Type B pancreatic cell (in vitro differentiated cells): ENCODE measurements around the gene ST6GALNAC3. TPM values are rescaled to one million over a fixed set of nuclear protein-coding genes. Genes with fewer than 3 reads are reported as not detected.

Source experiments
- DNase-seq: peaks from one replicate; pipeline ENCODE4 v3.0.0; 2021; ENCODE audit warnings: mixed read lengths; ENCODE audit not compliant: unreplicated experiment; ENCODE audit errors: extremely low spot score
- H3K27ac Mint-ChIP-seq: 2 replicates; pipeline ENCODE4 v1.8.0; 2021; ENCODE audit warnings: mild to moderate bottlenecking, mixed read lengths
- H3K27me3 Mint-ChIP-seq: 2 replicates; pipeline ENCODE4 v1.8.0; 2021; ENCODE audit warnings: mixed read lengths
- H3K36me3 Mint-ChIP-seq: 2 replicates; pipeline ENCODE4 v1.8.0; 2021; ENCODE audit warnings: mixed read lengths
- H3K4me1 Mint-ChIP-seq: one replicate; pipeline ENCODE4 v1.8.0; 2021; ENCODE audit warnings: mixed read lengths; ENCODE audit not compliant: unreplicated experiment
- H3K4me3 Mint-ChIP-seq: 2 replicates; pipeline ENCODE4 v1.8.0; 2021; ENCODE audit warnings: mild to moderate bottlenecking, mixed read lengths
- H3K9me3 Mint-ChIP-seq: 2 replicates; pipeline ENCODE4 v1.8.0; 2021; ENCODE audit warnings: mixed read lengths
- CTCF ChIP-seq: fragments of 200-600 bp; sonication (generic); conservative IDR thresholded peaks from 2 replicates; pipeline ENCODE4 v1.5.0; 2021; ENCODE audit warnings: antibody characterized with exemption, mild to moderate bottlenecking
- total RNA-seq: library from RNA; stranded (reverse); gene quantifications from 2 replicates; pipeline ENCODE4 v1.2.1, GENCODE V29; 2021; ENCODE audit warnings: low replicate concordance

The ST6GALNAC3 gene
- total RNA-seq, 1 donor from 2014 or later = 24.7 TPM

DNA sequence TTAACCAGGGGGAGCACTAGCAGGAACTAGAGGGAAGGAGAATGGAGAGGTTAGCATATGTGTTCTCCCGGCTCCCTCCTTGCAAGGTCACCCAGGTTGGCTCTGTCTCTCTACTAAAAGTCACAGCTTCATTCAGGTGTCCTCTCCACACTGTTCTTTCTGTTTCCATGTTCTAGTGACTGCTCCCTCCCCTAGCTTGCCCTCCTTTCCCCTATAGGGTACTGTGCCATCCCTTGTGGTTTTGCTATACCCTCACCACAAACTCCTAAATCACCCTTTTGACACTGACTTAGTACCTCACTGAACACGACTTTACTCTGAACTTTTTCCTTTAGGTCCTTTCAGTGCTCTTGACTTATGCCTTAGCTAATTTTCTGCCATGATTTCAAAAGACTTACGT, 389.3 kb downstream of the ST6GALNAC3 start:
- Mint-ChIP-seq H3K27ac (no peak overlapping the region), H3K36me3 (no peaks in the 10 kb centered on the region), H3K27me3 (no peaks in the 10 kb centered on the region), H3K4me3 (no peak overlapping the region), H3K9me3 (no peaks in the 10 kb centered on the region), H3K4me1 (peaks cover 5% of the 10 kb centered on the region)
- TF ChIP-seq CTCF = no peak
- no peak for DNase-seq

- TF ChIP-seq CTCF = no peak
- no peaks in the 10 kb centered on the region for H3K9me3 Mint-ChIP-seq
- no peak overlapping the region for H3K4me3 Mint-ChIP-seq
- H3K27ac Mint-ChIP-seq = no peak overlapping the region
- H3K4me1 Mint-ChIP-seq = peaks cover 11% of the 10 kb centered on the region
- H3K36me3 Mint-ChIP-seq = no peaks in the 10 kb centered on the region
- DNase-seq = no peak
- no peaks in the 10 kb centered on the region for H3K27me3 Mint-ChIP-seq
Observed at GRCh38 chr1:76465030-76465429, 390.5 kb downstream of the ST6GALNAC3 start.

- no peaks in the 10 kb centered on the region for H3K36me3 Mint-ChIP-seq
- DNase-seq = no peak
- H3K27ac Mint-ChIP-seq = no peak overlapping the region
- no peaks in the 10 kb centered on the region for H3K27me3 Mint-ChIP-seq
- peaks cover 5% of the 10 kb centered on the region for H3K4me1 Mint-ChIP-seq
- H3K4me3 Mint-ChIP-seq = no peak overlapping the region
- H3K9me3 Mint-ChIP-seq = no peaks in the 10 kb centered on the region
- TF ChIP-seq CTCF = no peak
Observed at GRCh38 chr1:76470166-76470565, 395.6 kb downstream of the ST6GALNAC3 start.

- no peak for TF ChIP-seq CTCF
- H3K9me3 Mint-ChIP-seq = no peaks in the 10 kb centered on the region
- no peak for DNase-seq
- no peaks in the 10 kb centered on the region for H3K27me3 Mint-ChIP-seq
- peaks cover 5% of the 10 kb centered on the region for H3K4me1 Mint-ChIP-seq
- H3K4me3 Mint-ChIP-seq = no peak overlapping the region
- H3K36me3 Mint-ChIP-seq = no peaks in the 10 kb centered on the region
- H3K27ac Mint-ChIP-seq = no peak overlapping the region
Observed at GRCh38 chr1:76471536-76471935, 397.0 kb downstream of the ST6GALNAC3 start.

DNA sequence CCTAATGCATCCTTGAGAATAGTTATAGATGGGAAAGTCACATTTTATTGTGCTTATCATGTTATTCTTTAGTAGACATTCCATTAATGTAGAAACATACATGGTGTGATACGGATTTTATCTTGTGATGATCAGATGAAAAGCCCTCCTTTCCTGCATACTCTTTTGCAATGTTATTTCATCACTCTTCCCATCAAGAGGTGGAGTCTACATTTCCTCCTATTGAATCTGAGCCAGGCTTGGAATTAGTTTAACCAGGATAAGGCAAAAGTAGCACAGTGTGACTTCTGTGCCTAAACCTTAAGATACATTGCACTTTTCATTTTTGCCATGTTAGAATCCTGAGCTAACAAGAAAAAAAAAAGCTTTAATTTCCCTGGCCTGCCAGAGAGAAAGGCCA, 399.0 kb downstream of the ST6GALNAC3 start:
- no peak overlapping the region for H3K27ac Mint-ChIP-seq
- H3K9me3 Mint-ChIP-seq = no peaks in the 10 kb centered on the region
- H3K4me3 Mint-ChIP-seq = no peak overlapping the region
- H3K36me3 Mint-ChIP-seq = no peaks in the 10 kb centered on the region
- H3K4me1 Mint-ChIP-seq = peaks cover 5% of the 10 kb centered on the region
- DNase-seq = no peak
- H3K27me3 Mint-ChIP-seq = no peaks in the 10 kb centered on the region
- TF ChIP-seq CTCF = no peak

GRCh38 chr1:76474922-76475321, 400.4 kb downstream of the ST6GALNAC3 start:
- Mint-ChIP-seq H3K9me3 (no peaks in the 10 kb centered on the region), H3K4me1 (no peaks in the 10 kb centered on the region), H3K27ac (no peak overlapping the region), H3K27me3 (no peaks in the 10 kb centered on the region), H3K4me3 (no peak overlapping the region), H3K36me3 (no peaks in the 10 kb centered on the region)
- no peak for DNase-seq
- no peak for TF ChIP-seq CTCF
